CMK (cell line): ENCODE measurements around the gene KRT78.
"Not testable (repeated sequence)": the region's sequence is repeated elsewhere in the genome, so short reads cannot be mapped to it uniquely, and the experiment has no call there.

ENCODE experiments used
- DNase-seq: peaks from one replicate; pipeline ENCODE4 v3.0.0-alpha.2; 2010; ENCODE audit warnings: low read depth

KRT78 gene

GRCh38 chr12:52871291-52872039 lies 22.7 kb upstream of the KRT78 start:
- no peak for DNase-seq

GRCh38 chr12:52870361-52871290 lies 21.8 kb upstream of the KRT78 start:
- no peak for DNase-seq

DNA sequence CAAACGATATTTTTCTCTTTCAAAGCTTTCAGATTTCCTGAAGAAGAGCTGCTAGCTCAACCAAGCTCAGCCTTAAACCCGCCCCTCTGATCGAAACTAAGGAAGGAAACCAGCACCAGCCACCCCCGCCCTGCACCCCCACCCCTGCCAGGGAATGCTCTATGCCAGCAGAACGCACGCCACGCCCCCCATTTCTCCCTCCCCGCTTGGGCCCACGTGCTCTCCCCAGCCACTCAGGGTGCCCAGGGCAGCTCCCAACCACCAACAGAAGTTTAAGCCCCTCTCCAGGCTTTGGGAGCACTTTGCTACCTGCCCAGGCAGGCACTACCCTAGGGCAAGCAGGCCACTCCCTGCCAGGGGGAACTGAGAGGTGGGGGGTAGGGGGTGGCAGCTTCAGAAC lies 18.8 kb upstream of the KRT78 start:
- DNase-seq: no peak

GRCh38 chr12:52867152-52867551 lies 18.4 kb upstream of the KRT78 start:
- DNase-seq: no peak

- DNase-seq: no peak
Observed at GRCh38 chr12:52865090-52865944, 16.5 kb upstream of the KRT78 start.

- no peak for DNase-seq
Observed at GRCh38 chr12:52862023-52862422, 13.2 kb upstream of the KRT78 start.

DNA sequence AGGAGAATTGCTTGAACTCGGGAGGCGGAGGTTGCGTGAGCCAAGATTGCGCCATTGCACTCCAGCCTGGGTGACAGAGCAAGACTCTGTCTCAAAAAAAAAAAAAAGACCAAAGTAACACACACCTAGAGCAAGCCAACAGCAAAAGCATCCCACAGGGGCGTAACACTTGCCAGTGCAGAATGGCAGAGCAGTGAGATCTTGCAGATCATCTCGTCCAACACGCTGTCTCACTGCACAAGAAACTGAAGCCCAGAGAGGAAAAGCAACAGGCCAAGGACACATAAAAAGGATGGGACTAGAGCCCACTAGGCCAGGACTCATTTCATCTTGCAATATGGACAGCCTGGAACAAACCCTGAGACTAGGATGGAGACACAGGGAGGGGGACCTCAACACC lies 12.7 kb upstream of the KRT78 start:
- DNase-seq: no peak

DNA sequence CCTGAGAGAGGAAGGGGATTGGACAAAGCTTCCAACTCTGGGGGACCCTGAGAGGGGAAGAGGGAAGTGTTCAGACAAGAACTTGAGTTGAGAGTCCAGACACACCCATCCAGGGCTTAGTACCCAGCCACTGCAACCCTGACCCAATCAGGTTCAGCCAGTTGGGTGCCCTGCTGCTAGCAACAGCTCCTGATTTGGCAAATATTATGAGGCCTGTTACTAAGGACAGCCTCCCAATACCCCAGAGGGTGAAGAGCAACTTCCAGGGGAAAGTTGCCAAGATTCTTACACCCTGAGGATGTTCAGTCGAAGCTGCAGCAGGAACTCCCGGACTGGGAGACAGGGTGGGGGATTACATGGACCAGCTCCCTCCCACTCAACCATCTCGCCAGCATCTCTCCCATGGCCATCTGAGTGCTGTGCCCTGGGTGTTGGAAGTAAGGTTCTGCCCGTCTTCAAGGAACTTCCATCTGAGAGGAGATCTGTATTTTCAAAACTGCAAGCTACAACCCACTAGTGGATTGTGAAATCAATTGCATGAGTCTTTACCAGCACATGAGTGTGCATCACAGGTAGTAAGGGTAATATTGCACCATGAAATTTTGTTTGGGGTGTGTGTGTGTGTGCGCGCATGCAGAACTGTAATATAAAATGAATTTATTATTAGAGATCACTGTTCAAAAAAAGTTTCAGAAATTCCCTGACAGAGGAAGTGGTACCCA lies 11.5 kb upstream of the KRT78 start:
- no peak for DNase-seq

DNA sequence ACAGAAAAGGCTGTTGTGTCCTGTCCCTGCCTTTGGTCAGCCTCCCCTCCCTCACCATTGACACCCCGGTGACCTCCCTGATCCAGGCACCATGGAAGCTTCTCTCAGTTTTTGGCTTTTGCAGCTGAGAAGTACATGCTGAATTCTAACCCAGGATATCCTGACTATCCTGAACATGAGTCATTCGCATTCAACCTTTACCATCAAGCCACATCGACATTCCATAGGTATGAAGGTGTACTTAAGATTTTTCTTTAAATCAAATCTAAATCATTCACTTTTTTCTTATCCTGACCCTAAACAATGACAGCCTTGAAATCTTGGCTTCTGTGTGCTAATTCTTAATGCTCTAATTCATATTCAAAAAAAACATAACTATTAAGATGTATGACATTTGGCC lies 8.7 kb upstream of the KRT78 start:
- no peak for DNase-seq

DNA sequence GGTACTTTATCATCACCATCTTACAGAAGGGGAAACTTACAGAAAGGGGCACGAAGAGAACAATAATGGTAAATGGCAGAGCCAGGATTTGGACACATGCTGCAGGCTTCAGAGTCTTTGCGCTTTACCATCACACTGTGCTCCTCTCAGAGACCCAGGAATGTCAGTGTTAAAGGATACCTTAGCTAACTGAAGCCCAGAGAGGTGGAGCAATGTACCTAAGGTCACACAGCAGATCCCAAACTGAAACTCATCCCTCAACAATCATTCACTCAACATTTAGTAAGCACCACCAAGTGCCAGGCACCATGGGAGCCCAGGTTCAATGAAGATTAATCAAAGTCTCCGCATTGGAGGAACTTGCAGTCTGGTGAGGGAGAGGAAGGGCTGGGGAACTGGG lies 8.0 kb upstream of the KRT78 start:
- DNase-seq: no peak

GRCh38 chr12:52856077-52856476 lies 7.3 kb upstream of the KRT78 start:
- DNase-seq: not testable (repeated sequence)

DNA sequence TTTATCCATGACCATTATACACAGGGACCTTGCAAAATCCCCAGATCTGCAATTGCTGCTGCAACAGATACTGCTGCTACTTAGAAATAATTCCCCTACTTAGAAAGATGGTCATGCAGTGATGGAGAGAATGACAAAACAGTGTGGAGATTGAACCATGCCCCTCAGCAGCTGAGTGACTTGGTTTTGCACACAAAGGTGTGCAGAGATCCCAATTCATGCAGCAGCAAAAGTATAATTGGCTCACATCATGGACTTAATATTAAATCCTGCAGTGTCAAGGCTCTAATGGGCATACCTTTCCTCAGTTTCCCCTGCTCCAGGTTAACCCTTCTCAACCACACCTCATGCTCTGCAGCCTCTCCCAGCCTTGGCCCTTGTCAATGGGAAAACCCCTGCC lies 3.0 kb upstream of the KRT78 start:
- DNase-seq: no peak

GRCh38 chr12:52850681-52851080 lies 1.9 kb upstream of the KRT78 start:
- DNase-seq: no peak

- no peak for DNase-seq
Observed at GRCh38 chr12:52849511-52849910, 717 bp upstream of the KRT78 start.

- DNase-seq: no peak
Observed at GRCh38 chr12:52847335-52848102, 1.3 kb downstream of the KRT78 start.

DNA sequence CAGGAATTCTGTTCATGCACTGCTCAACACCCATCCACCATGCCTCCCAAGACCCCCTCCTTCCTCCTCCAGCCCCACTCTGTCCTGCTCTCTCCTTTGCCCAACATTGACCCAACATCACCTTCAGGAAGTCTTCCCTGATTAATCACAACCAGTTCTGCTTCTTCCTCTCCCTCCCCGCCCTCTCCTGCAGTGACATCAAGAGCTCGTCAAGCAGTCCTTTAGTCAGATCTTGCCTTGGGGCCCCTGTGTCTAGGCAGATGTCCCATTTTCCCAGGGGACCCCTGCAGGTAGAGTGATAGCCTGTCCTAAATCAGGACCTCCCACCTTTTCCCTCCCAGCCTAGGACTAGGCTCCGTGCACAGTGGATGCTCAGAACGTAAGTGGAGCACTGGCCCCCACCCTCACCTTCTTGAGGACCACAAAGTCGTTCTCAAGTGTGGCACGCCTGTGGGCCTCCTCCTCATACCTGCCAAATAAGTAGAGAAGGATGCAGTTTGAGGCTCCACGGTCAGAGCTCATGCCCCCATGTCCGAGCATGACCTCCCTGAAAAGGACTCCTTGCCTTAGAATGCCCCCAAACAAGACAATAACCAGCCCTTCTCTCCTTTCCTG lies 2.3 kb downstream of the KRT78 start:
- no peak for DNase-seq

- DNase-seq: no peak
Observed at GRCh38 chr12:52845946-52846345, 2.8 kb downstream of the KRT78 start.

DNA sequence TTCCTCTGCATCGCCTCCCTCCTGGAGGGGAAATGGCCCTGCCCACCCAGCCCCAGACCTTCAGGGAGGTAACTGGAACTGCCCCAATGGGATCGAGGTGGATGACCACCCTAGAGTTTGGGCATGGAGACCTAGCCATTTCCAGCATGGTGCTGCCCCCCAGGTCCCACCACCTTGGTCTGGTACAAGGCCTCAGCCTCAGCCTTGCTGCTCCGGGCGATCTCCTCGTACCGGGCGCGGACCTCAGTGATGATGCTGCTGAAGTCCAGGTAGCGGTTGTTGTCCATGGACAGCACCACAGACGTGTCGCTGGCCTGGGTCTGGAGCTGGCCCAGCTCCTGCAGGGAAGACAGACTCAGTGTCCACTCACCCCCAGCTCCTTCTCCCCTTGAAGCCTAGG lies 4.4 kb downstream of the KRT78 start:
- no peak for DNase-seq

- DNase-seq: no peak
Observed at GRCh38 chr12:52839436-52840105, 9.2 kb downstream of the KRT78 start.
